HG02938 (cell line): ENCODE measurements around the gene NPEPPS.

Experiments used
- ATAC-seq: cut with Tn5 transposase; IDR thresholded peaks from one replicate; pipeline ENCODE4 v1.9.1; 2021; ENCODE audit warnings: mild to moderate bottlenecking, moderate library complexity; ENCODE audit not compliant: unreplicated experiment

NPEPPS gene

GRCh38 chr17:47628014-47628566, 97.2 kb downstream of the NPEPPS start:
- ATAC-seq, result no peak

GRCh38 chr17:47629826-47630225, 98.9 kb downstream of the NPEPPS start:
- no peak for ATAC-seq

DNA sequence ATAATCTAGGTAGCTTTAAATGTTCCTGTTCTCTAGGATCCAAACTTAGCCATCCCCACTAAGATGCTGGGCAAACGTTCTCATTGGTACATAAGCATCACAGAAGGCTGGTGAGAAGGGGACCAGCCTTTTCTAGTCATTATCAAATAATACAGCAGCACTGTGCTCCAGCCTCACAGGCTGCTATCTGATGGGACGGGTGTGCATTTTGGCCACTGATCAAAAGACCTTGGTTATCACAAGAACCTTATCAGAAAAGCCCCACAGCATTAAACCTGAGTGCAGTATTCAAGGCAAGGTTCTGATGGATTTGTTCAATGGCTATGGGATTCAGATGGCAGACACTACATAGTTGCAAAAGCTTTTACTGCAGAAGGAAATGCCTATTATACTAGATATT, 99.7 kb downstream of the NPEPPS start:
- ATAC-seq, result no peak

DNA sequence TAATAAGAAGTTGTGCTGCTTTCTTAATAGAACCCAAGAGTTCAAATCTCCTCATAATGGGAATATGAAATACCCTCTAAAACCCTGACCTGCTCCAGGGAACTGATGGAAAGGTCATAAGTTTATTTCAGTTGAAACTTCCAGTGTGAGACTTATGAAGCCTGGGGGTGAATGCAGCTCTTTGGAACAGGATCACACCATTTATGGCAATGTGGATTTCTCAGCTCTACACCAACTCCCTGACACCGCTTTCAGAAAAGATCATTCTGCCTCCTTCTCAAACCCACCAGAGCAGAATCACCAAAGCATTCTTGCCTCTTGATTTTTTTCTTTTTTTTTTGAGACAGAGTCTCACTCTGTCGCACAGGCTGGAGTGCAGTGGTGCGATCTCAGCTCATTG, 102.1 kb downstream of the NPEPPS start:
- no peak for ATAC-seq

GRCh38 chr17:47633996-47634395, 103.1 kb downstream of the NPEPPS start:
- ATAC-seq, result no peak

DNA sequence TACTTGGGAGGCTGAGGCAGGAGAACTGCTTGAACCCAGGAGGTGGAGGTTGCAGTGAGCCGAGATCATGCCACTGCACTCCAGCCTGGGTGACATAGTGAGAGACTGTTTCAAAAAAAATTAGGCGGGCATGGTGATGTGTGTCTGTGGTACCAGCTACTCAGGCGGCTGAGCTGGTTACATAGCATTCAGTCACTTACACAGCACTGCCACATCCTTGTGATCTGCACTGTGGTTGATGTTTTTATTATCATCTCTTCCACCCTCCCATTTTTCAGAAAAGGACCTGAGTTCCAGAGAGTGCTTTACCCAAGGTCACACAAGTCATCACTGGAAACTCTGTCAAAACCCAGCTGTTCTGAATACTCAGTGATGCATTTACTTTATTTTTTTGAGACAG, 104.0 kb downstream of the NPEPPS start:
- ATAC-seq, result no peak

DNA sequence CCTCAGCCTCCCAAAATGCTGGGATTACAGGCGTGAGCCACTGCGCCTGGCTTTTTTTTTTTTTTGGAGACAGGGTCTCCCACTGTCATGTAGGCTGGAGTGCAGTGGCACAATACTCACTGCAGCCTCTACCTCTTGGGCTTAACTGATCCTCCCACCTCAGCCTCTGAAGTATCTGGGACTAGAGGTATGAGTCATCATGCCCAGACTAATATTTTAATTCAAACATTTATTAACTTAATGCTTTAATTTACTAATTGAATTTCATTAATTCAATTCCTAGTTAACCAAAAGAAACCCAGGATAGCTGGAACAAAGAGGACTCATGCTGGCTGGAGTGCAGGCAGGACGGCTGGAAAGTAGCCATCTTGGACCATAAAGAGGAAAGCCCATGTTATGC, 104.8 kb downstream of the NPEPPS start:
- ATAC-seq, result no peak

GRCh38 chr17:47636273-47637030, 105.5 kb downstream of the NPEPPS start:
- ATAC-seq, result no peak

DNA sequence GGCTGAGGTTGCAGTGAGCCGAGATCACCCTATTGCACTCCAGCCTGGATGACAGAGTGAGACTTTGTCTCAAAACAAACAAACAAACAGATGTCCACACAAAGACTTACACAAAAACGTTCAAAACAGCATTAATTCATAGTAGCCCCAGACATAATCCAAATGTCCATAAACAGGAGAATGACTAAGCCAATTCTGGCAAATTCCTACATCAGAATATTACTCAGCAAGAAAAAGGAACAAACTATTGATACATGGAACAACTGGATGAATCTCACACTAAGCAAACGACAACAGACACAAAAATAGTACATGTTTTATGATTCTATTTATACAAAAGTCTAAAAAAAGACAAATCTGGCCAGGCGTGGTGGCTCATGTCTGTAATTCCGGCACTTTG, 108.0 kb downstream of the NPEPPS start:
- ATAC-seq, result no peak

- ATAC-seq, result no peak
Measured at GRCh38 chr17:47640076-47640475, 109.2 kb downstream of the NPEPPS start.

DNA sequence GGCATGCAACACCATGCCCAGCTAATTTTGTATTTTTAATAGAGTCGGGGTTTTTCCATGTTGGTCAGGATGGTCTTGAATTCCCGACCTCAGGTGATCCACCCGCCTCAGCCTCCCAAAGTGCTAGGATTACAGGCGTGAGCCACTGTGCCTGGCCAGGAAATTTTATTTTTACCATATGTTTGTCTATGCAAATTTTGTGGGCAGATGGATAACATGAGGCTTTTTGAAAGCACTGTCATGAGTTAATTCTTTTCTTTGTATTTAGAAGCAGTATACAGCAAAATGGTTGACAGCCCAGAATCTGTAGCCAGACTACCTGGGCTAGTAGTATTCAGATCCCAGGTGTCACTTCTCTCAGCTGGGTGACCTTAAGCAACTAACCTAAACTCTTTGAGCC, 110.3 kb downstream of the NPEPPS start:
- ATAC-seq, result no peak

GRCh38 chr17:47643116-47643515, 112.2 kb downstream of the NPEPPS start:
- ATAC-seq, result no peak

DNA sequence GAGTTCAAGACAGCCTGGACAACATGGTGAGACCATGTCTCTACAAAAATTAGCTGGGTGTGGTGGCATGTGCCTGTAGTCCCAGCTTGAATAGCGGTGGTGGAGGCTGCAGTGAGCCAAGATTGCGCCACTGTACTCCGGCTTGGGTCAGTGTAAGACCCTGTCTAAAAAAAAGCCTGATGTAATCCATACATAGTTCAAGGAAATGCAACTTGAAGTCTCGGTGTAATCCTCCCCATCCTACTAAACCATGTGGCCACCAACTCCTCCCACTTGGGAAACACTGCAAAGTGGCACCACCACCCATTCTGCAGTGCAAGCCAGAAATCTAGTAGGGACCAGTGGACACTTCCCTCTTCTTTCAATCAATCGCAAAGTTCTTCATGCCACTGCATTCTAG, 113.4 kb downstream of the NPEPPS start:
- ATAC-seq, result no peak

- peak; percentile 80 for ATAC-seq
Measured at GRCh38 chr17:47649153-47649971, 118.5 kb downstream of the NPEPPS start, which contains the start of gene KPNB1. Gene KPNB1 (plus strand): TSS chr17:47649919. CDS start chr17:47650245, 326 bp downstream.

DNA sequence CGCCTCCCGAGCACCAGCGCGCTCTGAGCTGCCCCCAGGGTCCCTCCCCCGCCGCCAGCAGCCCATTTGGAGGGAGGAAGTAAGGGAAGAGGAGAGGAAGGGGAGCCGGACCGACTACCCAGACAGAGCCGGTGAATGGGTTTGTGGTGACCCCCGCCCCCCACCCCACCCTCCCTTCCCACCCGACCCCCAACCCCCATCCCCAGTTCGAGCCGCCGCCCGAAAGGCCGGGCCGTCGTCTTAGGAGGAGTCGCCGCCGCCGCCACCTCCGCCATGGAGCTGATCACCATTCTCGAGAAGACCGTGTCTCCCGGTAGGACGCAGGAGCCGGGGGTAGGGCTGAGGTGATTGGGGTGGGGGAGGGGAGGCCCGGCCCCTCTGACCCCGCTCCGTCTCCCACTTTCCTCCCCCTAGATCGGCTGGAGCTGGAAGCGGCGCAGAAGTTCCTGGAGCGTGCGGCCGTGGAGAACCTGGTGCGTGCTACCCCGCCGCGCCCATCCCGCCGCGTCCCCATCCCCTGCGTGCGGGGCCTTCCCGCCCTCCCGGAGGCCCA, 119.1 kb downstream of the NPEPPS start:
- ATAC-seq, result no peak

DNA sequence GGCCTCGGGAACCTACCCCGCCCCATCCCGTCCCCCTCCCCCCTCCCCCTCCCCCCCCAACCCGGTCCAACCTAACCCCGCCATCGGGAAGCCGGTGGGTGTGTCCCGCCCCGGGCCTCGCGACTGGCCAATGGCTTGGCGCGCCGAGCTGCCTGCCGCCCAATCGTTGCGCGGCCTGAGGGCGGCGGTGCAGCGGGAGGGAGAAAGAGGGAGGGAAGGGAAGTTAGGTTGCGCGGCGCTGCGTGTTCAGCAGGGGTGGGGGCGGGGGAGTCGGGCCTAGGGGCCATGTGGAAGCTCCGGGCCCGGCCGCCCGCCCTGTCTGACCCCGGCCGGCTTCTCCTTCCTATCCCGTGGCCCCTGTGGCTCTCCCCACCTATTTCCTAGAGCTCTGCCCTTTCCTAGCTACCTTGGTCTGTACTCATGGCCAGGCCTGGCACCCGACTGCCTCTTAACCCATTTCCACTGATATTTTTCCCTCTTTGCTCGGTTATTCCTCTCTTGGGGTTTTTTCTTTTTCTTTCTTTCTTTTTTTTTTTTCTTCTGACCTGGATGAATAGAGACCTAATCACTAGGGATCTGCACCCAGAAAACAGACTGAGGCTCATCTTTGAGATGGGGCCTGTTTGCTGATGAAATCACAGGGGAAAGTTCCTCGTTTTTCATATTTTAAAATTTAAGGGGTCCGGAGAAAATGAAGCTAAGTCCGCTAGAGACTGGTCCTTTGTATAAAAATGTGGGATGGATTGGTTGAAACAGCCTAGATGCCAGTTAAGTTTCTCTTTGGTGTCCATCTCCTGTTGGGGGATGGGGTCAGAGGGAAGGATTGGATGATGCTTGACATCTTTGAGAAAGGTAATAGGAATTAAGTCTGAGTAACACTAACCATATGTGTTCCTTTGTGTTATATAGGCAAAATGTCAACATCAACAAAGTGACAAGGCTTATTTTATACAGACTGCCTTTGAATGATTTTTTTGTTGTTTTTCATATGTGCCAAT, 119.9 kb downstream of the NPEPPS start:
- ATAC-seq, result peak; percentile 42

GRCh38 chr17:47651704-47652103, 120.8 kb downstream of the NPEPPS start:
- ATAC-seq, result no peak

DNA sequence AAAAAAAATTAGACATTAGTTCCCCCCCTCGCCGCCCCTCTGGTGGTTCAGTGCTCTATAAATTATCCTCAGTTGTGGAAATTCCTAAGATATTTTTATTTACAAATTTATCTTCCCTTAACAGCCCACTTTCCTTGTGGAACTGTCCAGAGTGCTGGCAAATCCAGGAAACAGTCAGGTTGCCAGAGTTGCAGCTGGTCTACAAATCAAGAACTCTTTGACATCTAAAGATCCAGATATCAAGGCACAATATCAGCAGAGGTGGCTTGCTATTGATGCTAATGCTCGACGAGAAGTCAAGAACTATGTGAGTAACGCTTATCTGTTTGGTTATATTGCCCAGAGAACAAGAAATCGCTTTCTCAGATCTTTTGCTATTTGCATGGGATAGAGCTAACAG, 121.7 kb downstream of the NPEPPS start:
- ATAC-seq, result no peak

- ATAC-seq, result no peak
Measured at GRCh38 chr17:47653442-47653841, 122.5 kb downstream of the NPEPPS start.

- no peak for ATAC-seq
Measured at GRCh38 chr17:47654991-47655390, 124.1 kb downstream of the NPEPPS start.
